ENCODE results near the gene HTR4.

DNA sequence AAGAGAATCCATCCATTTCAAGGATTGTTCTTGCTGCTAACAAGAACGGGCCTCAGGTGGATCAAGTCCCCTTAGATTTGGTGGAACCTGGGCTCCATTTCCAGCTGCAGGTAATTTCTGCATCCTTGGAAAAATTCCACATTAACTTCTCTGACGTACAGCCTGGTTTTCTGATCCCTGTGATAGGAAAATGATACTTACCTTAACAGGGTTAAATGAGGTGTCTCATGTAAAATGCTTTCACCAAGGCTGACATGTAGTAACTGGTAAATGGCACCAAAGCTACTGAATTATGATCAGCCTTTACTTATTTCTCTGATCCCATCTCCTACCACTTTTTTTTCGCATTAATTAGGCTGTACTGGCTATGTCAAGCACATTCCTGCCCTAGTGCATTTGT is 176.9 kb downstream of the HTR4 start:
- TF ChIP-seq, protein P1, sequence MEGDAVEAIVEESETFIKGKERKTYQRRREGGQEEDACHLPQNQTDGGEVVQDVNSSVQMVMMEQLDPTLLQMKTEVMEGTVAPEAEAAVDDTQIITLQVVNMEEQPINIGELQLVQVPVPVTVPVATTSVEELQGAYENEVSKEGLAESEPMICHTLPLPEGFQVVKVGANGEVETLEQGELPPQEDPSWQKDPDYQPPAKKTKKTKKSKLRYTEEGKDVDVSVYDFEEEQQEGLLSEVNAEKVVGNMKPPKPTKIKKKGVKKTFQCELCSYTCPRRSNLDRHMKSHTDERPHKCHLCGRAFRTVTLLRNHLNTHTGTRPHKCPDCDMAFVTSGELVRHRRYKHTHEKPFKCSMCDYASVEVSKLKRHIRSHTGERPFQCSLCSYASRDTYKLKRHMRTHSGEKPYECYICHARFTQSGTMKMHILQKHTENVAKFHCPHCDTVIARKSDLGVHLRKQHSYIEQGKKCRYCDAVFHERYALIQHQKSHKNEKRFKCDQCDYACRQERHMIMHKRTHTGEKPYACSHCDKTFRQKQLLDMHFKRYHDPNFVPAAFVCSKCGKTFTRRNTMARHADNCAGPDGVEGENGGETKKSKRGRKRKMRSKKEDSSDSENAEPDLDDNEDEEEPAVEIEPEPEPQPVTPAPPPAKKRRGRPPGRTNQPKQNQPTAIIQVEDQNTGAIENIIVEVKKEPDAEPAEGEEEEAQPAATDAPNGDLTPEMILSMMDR (IDR thresholded peaks at IDR 0.05; ENCODE audit: poor library complexity, severe bottlenecking): no peak
- TF ChIP-seq TAF1 (IDR thresholded peaks at IDR 0.05; ENCODE audit: low read depth) (no peak), POLR2AphosphoS5 (IDR thresholded peaks at IDR 0.05) (peak; percentile 64), SMC3 (conservative IDR thresholded peaks at IDR 0.05; ENCODE audit: poor library complexity) (no peak), EZH2 (IDR thresholded peaks at IDR 0.05; ENCODE audit: borderline replicate concordance, insufficient read depth, low read length, poor library complexity, severe bottlenecking) (no peak), MXI1 (conservative IDR thresholded peaks at IDR 0.05; ENCODE audit: poor library complexity, severe bottlenecking) (no peak)
- TF ChIP-seq, protein P2, sequence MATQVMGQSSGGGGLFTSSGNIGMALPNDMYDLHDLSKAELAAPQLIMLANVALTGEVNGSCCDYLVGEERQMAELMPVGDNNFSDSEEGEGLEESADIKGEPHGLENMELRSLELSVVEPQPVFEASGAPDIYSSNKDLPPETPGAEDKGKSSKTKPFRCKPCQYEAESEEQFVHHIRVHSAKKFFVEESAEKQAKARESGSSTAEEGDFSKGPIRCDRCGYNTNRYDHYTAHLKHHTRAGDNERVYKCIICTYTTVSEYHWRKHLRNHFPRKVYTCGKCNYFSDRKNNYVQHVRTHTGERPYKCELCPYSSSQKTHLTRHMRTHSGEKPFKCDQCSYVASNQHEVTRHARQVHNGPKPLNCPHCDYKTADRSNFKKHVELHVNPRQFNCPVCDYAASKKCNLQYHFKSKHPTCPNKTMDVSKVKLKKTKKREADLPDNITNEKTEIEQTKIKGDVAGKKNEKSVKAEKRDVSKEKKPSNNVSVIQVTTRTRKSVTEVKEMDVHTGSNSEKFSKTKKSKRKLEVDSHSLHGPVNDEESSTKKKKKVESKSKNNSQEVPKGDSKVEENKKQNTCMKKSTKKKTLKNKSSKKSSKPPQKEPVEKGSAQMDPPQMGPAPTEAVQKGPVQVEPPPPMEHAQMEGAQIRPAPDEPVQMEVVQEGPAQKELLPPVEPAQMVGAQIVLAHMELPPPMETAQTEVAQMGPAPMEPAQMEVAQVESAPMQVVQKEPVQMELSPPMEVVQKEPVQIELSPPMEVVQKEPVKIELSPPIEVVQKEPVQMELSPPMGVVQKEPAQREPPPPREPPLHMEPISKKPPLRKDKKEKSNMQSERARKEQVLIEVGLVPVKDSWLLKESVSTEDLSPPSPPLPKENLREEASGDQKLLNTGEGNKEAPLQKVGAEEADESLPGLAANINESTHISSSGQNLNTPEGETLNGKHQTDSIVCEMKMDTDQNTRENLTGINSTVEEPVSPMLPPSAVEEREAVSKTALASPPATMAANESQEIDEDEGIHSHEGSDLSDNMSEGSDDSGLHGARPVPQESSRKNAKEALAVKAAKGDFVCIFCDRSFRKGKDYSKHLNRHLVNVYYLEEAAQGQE (IDR thresholded peaks at IDR 0.05; ENCODE audit: borderline replicate concordance): peak; percentile 98

Data from neural cell (in vitro differentiated cells).